HG03469 (cell line): ENCODE results near the gene CSPG4.
A peak's percentile ranks its signal among the peaks of the same experiment; 100 is the strongest.
"Not testable (repeated sequence)": the region's sequence is repeated elsewhere in the genome, so short reads cannot be mapped to it uniquely, and the experiment has no call there.

Experiments used
- ATAC-seq: cut with Tn5 transposase; IDR thresholded peaks from one replicate; pipeline ENCODE4 v1.9.1; 2021; ENCODE audit warnings: mild to moderate bottlenecking, moderate library complexity, moderate number of reproducible peaks; ENCODE audit not compliant: unreplicated experiment

Gene CSPG4

DNA sequence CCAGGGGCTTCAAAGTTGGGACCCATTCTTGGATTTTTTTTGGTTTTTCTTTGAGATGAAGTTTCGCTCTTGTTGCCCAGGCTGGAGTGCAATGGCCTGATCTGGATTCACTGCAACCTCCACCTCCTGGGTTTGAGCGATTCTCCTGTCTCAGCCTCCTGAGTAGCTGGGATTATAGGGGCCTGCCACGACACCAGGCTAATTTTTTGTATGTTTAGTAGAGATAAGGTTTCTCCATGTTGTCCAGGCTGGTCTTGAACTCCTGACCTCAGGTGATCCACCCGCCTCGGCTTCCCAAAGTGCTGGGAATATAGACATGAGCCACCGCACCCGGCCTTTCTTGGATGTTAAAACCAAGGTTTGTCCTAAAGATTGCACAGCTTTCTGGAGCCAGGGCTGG lies 78.7 kb downstream of the CSPG4 start:
- ATAC-seq: not testable (repeated sequence)

- ATAC-seq: no peak
Measured at GRCh38 chr15:75631935-75632334, 80.7 kb downstream of the CSPG4 start.

DNA sequence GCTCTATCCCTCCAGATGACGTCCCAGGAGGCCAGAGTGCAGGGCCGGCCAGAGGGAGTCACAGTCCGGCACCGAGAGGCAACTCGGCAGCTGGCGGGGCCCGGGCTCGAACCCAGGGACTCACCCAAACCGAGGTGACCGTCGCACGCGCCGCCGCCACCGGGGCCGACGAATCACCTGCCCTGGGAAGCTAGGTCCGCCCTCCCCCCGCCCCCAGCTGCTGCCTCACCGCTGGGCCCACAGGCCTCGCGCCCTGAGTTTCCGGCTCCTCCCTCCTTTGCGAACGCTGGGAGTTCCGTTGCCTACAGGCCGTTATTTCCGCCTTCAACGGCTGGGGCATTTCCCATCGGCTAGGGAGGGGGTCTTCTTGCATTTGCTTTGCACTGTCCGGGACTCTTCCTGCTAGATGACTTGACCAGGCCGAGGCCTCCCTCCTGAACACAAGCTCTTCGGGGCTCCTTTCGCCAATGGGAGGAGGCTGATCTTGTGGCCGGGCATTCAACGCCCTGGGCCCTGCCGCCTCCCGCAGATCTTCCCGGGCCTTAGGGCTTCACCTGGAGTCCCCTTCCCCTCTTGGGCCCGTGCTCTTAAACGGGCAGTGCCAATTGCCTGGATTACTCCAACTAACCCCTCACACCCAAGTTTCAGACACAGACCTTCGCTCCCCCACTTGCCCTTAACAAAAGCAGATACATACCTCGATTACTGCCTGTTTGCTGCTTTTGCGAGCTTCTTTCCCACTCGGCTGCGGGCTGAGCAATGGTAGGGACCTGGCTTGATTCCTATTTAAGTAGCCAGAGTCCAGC lies 86.9 kb downstream of the CSPG4 start, which contains the start of gene SNUPN:
TSS of gene SNUPN (minus strand) at position 184 of the 806 bp plus-strand sequence. CDS start 4,674 bp downstream, outside the sequence.
- ATAC-seq: peak; percentile 65
